Neural cell (in vitro differentiated cells): ENCODE data around the gene ONECUT3.

Source experiments
- EP300 ChIP-seq: fragments of 450-650 bp; conservative IDR thresholded peaks from 2 replicates; pipeline ENCODE4 v1.6.1; 2014; ENCODE audit warnings: antibody characterized with exemption, mild to moderate bottlenecking, moderate library complexity; ENCODE audit not compliant: poor library complexity, severe bottlenecking
- EZH2 ChIP-seq: fragments of 200-600, 300-800 bp; shearing (Covaris generic), sonication (generic); IDR thresholded peaks from 2 replicates; pipeline ENCODE4 v1.6.1; 2014; ENCODE audit warnings: antibody characterized with exemption, low read length, borderline replicate concordance, mild to moderate bottlenecking; ENCODE audit not compliant: insufficient read depth, poor library complexity, severe bottlenecking
- POLR2AphosphoS5 ChIP-seq: IDR thresholded peaks from 2 replicates; pipeline ENCODE4 v1.6.1; 2012
- SMC3 ChIP-seq: fragments of 450-650 bp; conservative IDR thresholded peaks from 2 replicates; pipeline ENCODE4 v1.6.1; 2014; ENCODE audit warnings: antibody characterized with exemption, mild to moderate bottlenecking, moderate library complexity; ENCODE audit not compliant: poor library complexity
- TAF1 ChIP-seq: IDR thresholded peaks from 2 replicates; pipeline ENCODE4 v1.6.1; 2012; ENCODE audit warnings: low read depth
- TF ChIP-seq, protein P1 (sequence below): fragments of 450-650 bp; IDR thresholded peaks from 2 replicates; pipeline ENCODE4 v1.5.1; 2014; ENCODE audit warnings: antibody characterized with exemption, mild to moderate bottlenecking, moderate library complexity; ENCODE audit not compliant: poor library complexity, severe bottlenecking
- TF ChIP-seq, protein P2 (sequence below): IDR thresholded peaks from 2 replicates; pipeline ENCODE4 v1.6.1; 2012; ENCODE audit warnings: borderline replicate concordance

DNA sequence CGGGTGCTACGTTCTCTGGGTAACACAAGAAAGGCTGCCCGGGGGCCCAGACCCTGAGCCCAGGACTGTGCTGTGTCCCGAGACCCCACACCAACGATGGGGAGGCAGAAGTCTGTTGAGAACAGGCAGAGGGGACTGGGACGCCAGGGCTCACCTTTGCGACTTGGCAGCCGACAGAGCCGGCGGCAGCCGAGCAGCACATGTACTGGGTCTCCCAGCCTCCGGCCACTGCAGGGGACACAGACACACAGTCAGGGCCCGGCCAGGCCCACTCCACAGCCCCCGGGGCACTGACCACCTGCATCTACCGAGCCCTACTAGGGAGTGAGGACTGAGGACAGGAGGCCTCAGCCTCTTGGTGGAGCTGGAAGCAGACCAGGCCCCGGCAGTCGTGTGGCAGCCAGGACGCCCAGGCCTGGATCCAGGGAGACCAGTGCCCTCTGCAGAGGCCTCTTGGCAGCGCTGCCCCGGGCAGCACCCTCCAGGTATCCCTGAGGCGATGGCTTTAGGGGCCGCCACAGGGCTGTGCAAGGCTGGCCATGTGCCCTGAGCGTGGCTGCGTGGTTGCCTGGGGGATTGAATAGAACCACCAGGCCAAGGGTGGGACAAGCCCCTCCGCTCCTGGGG lies 64.4 kb downstream of the ONECUT3 start:
- no peak for TF ChIP-seq EP300
- TF ChIP-seq, protein P1, sequence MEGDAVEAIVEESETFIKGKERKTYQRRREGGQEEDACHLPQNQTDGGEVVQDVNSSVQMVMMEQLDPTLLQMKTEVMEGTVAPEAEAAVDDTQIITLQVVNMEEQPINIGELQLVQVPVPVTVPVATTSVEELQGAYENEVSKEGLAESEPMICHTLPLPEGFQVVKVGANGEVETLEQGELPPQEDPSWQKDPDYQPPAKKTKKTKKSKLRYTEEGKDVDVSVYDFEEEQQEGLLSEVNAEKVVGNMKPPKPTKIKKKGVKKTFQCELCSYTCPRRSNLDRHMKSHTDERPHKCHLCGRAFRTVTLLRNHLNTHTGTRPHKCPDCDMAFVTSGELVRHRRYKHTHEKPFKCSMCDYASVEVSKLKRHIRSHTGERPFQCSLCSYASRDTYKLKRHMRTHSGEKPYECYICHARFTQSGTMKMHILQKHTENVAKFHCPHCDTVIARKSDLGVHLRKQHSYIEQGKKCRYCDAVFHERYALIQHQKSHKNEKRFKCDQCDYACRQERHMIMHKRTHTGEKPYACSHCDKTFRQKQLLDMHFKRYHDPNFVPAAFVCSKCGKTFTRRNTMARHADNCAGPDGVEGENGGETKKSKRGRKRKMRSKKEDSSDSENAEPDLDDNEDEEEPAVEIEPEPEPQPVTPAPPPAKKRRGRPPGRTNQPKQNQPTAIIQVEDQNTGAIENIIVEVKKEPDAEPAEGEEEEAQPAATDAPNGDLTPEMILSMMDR: no peak
- TF ChIP-seq POLR2AphosphoS5: no peak
- no peak for TF ChIP-seq SMC3
- TF ChIP-seq EZH2: no peak
- no peak for TF ChIP-seq TAF1
- TF ChIP-seq, protein P2, sequence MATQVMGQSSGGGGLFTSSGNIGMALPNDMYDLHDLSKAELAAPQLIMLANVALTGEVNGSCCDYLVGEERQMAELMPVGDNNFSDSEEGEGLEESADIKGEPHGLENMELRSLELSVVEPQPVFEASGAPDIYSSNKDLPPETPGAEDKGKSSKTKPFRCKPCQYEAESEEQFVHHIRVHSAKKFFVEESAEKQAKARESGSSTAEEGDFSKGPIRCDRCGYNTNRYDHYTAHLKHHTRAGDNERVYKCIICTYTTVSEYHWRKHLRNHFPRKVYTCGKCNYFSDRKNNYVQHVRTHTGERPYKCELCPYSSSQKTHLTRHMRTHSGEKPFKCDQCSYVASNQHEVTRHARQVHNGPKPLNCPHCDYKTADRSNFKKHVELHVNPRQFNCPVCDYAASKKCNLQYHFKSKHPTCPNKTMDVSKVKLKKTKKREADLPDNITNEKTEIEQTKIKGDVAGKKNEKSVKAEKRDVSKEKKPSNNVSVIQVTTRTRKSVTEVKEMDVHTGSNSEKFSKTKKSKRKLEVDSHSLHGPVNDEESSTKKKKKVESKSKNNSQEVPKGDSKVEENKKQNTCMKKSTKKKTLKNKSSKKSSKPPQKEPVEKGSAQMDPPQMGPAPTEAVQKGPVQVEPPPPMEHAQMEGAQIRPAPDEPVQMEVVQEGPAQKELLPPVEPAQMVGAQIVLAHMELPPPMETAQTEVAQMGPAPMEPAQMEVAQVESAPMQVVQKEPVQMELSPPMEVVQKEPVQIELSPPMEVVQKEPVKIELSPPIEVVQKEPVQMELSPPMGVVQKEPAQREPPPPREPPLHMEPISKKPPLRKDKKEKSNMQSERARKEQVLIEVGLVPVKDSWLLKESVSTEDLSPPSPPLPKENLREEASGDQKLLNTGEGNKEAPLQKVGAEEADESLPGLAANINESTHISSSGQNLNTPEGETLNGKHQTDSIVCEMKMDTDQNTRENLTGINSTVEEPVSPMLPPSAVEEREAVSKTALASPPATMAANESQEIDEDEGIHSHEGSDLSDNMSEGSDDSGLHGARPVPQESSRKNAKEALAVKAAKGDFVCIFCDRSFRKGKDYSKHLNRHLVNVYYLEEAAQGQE: no peak
